ENCODE data around the gene HKDC1. TPM values are rescaled to one million over a fixed set of nuclear protein-coding genes. Genes with fewer than 3 reads are reported as not detected.
"Not testable (repeated sequence)": the region's sequence is repeated elsewhere in the genome, so short reads cannot be mapped to it uniquely, and the experiment has no call there.

HKDC1 gene
- total RNA-seq, 1 donor from 2014 or later: 117 TPM

GRCh38 chr10:69242040-69242851, 22.1 kb downstream of the HKDC1 start:
- DNase-seq (ENCODE audit: low read depth): no peak

GRCh38 chr10:69242852-69243212, 22.7 kb downstream of the HKDC1 start:
- DNase-seq (ENCODE audit: low read depth): no peak

DNA sequence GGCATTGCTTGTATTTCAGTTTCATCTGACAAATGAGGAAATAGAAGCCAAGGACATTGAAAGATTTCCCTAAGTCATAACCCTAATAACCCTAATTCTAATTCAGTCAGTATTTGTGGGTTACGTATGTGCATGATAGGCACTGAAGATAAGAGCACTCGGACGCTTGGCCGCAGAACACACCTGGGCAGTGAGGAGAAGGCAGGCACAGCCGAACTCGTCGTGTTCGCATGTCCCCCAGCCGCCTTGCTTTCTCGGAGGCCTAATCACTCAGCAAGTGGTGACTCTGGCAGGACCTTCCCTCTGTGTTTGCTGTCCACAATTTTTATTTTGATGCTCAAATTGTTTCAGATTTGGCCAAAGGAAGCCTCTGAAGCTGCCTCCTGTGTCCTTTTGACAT, 23.7 kb downstream of the HKDC1 start:
- DNase-seq (ENCODE audit: low read depth): no peak

- no peak for DNase-seq (ENCODE audit: low read depth)
Observed at GRCh38 chr10:69246036-69246435, 25.9 kb downstream of the HKDC1 start.

DNA sequence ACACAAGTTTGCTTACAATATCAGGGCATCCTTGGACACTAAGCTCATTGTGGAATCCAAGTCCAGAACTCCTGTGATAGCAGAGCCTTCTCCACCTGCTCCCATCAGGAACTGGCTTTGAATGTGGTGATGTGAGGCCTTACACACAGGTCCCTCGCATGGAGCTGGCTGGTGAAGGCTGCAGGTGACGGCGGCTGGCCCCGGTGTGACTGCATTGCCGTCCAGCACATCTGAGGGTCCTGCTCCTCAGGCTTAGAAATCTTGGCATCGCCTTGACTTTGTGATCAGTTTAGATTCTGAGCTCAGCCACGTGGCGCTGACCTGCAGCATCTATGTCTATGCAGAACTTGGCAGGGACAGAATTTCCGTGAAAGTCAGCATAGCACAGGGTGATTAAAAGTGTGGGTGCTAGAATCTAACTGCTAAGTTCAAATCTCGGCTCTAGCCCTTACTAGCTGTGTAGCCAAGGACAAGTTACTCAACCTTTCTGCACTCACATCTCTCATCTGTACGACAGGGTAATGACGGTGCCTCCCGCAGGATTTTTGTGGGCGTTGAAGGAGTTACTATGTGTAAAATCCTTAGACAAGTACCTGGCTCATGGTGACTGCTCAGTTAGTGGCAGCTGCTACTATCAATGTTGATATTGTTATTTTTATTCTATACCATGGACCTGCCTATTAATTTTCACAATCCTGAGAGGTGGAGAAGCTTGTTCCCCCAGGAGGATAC, 26.6 kb downstream of the HKDC1 start:
- no peak for DNase-seq (ENCODE audit: low read depth)

- DNase-seq (ENCODE audit: low read depth): no peak
Observed at GRCh38 chr10:69247313-69247710, 27.2 kb downstream of the HKDC1 start.

GRCh38 chr10:69248117-69248730, 28.1 kb downstream of the HKDC1 start:
- DNase-seq (ENCODE audit: low read depth): no peak

GRCh38 chr10:69250041-69250440, 29.9 kb downstream of the HKDC1 start:
- DNase-seq (ENCODE audit: low read depth): no peak

DNA sequence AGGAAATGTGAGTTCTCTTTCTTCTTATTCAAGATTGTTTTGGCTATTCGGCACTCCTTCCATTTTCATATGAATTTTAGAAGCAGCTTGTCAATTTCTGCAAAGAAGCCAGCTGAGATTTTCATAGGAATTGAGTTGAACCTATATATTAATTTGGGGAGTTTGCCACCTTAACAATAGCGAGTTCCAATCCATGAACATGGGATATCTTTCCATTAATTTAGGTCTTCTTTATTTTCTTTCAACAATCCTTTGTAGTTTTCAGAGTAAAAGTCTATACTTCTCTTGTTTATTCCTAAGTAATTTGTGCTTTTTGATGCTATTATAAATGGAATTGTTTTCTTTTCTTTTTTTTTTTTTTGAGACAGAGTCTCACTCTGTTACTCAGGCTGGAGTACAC, 31.3 kb downstream of the HKDC1 start:
- DNase-seq (ENCODE audit: low read depth): not testable (repeated sequence)

GRCh38 chr10:69253171-69253570, 33.0 kb downstream of the HKDC1 start:
- no peak for DNase-seq (ENCODE audit: low read depth)

DNA sequence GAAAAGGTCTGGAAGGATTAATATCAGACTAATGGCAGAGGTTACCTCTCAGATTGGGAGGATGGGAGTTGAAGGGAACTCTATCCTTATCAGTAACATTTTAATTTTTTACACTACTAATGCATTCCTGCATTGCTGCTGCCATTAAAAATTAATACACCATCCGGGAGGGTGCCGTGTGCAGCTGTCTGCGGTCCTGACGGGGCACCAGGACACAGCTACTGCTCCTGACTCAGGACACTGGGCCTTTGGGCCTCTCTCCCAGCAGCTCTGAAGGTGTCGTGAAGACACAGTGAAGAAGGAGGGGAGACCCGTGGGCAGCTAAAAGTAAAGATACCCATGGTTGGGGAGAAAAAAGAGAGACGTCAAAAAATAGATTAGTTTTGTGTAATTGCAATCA, 34.7 kb downstream of the HKDC1 start:
- no peak for DNase-seq (ENCODE audit: low read depth)

- DNase-seq (ENCODE audit: low read depth): no peak
Observed at GRCh38 chr10:69259547-69260243, 39.6 kb downstream of the HKDC1 start.

DNA sequence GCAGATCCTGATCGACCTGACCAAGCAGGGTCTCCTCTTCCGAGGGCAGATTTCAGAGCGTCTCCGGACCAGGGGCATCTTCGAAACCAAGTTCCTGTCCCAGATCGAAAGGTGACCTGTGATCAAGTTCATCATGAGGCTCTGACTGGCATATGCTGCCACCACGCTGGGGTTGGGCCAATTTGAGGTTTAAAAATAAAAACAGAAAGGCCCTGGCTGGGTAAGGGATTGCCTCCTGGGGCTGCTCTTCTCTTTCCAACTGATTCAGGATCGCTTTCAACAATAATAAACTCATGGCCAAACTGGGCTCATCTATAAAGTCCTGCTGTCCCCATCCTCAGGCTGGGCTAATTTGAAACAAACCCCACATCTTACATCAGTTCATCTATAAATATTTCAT, 41.1 kb downstream of the HKDC1 start:
- DNase-seq (ENCODE audit: low read depth): no peak

GRCh38 chr10:69262292-69262751, 42.2 kb downstream of the HKDC1 start:
- DNase-seq (ENCODE audit: low read depth): no peak

- DNase-seq (ENCODE audit: low read depth): no peak
Observed at GRCh38 chr10:69265521-69265920, 45.4 kb downstream of the HKDC1 start.

DNA sequence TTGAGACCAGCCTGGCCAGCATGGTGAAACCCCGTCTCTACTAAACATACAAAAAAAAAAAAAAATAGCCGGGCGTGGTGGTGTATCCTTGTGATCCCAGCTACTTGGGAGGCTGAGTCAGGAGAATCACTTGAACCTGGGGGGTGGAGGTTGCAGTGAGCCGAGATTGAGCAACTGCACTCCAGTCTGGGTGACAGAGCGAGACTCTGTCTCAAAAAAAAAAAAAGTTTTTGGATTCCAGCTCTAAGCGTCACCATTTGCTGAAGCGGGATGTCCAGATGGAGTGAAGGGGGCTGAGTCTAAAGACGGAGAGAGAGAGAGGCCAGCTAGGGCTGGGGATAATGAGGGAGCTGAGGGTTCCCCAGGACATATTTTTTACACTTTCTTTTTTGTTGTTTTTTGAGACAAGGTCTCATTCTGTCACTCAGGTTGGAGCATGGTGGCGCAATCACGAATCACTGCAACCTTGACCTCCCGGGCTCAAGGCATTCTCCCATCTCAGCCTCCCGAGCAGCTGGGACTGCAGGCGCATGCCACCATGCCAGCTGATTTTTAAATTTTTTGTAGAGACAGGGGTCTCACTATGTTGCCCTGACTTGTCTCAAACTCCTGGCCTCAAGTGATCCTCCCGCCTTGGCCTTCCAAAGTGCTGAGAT, 48.8 kb downstream of the HKDC1 start:
- DNase-seq (ENCODE audit: low read depth): no peak

DNA sequence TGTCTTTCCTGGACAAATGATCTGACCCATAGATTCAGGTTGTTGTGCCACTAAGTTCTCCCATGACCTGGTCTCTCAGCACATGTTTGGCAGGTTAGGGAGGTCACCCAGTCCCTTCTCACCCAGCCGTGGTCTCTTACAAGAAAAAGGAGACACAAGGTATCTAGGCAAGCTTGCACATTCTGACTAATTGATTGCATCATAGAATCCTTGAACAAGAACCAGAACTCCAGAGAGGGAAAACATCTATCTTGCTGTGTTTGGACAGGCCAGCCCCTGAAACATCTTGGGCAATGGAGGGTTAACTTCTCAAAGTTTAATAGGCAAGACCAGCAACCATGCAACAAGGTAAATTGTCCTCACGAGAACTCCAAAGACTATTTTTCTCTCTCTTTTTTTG, 49.6 kb downstream of the HKDC1 start:
- peak; percentile 63 for DNase-seq (ENCODE audit: low read depth)

- DNase-seq (ENCODE audit: low read depth): no peak
Observed at GRCh38 chr10:69270990-69271389, 50.9 kb downstream of the HKDC1 start.

- DNase-seq (ENCODE audit: low read depth): no peak
Observed at GRCh38 chr10:69272624-69273023, 52.5 kb downstream of the HKDC1 start.

GRCh38 chr10:69275444-69275843, 55.3 kb downstream of the HKDC1 start:
- no peak for DNase-seq (ENCODE audit: low read depth)

GRCh38 chr10:69276503-69276902, 56.4 kb downstream of the HKDC1 start:
- DNase-seq (ENCODE audit: low read depth): no peak

All from renal cortical epithelial cell (primary cell).